Mucosa of rectum (tissue), 2 donors: Measurements from ENCODE around the gene DNAJC5G.
"Not testable (repeated sequence)": the region's sequence is repeated elsewhere in the genome, so short reads cannot be mapped to it uniquely, and the experiment has no call there.

Source experiments
- H3K27ac ChIP-seq, 2 donors: one replicate each; pipeline ENCODE4 v1.7.0; 2013; ENCODE audit warnings: inconsistent platforms in 2 of 2, low read depth in 2 of 2, low read length in 2 of 2
- H3K27me3 ChIP-seq, 2 donors: one replicate each; pipeline ENCODE4 v1.7.0; 2013; ENCODE audit warnings: low read length in 2 of 2; ENCODE audit not compliant: control insufficient read depth in 2 of 2, insufficient read depth in 2 of 2
- H3K36me3 ChIP-seq, 2 donors: one replicate each; pipeline ENCODE4 v1.7.0; 2013; ENCODE audit warnings: low read length in 2 of 2; ENCODE audit not compliant: control insufficient read depth in 2 of 2, insufficient read depth in 2 of 2
- H3K4me1 ChIP-seq, 2 donors: one replicate each; pipeline ENCODE4 v1.7.0; 2013; ENCODE audit warnings: low read length in 2 of 2, mild to moderate bottlenecking in 1 of 2; ENCODE audit not compliant: control insufficient read depth in 2 of 2, insufficient read depth in 2 of 2
- H3K4me3 ChIP-seq, 2 donors: one replicate each; pipeline ENCODE4 v1.7.0; 2013; ENCODE audit warnings: low read length in 2 of 2
- H3K9ac ChIP-seq, 2 donors: one replicate each; pipeline ENCODE4 v1.7.0; 2013; ENCODE audit warnings: low read length in 2 of 2, low read depth in 1 of 2, mild to moderate bottlenecking in 1 of 2
- H3K9me3 ChIP-seq, 2 donors: one replicate each; pipeline ENCODE4 v1.7.0; 2013; ENCODE audit warnings: low read length in 2 of 2; ENCODE audit not compliant: control insufficient read depth in 2 of 2
- donor health status: healthy.
- donor health status: Normal muscosa, but diverticular disease.

The DNAJC5G gene

GRCh38 chr2:27296481-27296880 is 21.2 kb downstream of the DNAJC5G start:
- Histone ChIP-seq H3K9ac (no peak overlapping the region), H3K9me3 (no peaks in the 10 kb centered on the region), H3K27me3 (peaks cover 0 to 6% of the 10 kb centered on the region in 2 donors), H3K36me3 (no peaks in the 10 kb centered on the region), H3K27ac (no peak overlapping the region), H3K4me3 (no peak overlapping the region), H3K4me1 (no peaks in the 10 kb centered on the region)

DNA sequence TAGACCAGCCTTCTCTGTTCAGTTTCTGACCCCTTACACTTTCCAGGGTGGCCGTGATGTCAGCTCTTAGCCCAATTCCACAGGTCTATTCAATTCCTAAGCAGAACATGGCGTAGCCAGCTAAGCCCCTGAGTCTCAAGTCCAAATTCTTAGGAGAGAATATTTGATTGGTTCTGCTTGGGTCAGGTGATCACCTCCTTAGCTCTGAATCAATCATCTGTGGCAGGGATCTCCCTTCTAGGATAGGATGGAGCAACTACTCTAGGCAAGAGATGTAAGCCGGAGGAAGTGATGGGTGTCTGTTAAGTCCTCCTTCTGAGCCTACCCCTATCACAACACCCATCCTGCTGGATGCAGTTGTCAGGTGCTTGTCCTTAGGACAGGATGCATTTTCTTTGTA is 22.0 kb downstream of the DNAJC5G start:
- no peak overlapping the region for H3K27ac ChIP-seq
- no peak overlapping the region for H3K9ac ChIP-seq
- H3K4me1 ChIP-seq: no peaks in the 10 kb centered on the region
- H3K4me3 ChIP-seq: no peak overlapping the region
- peaks cover 0 to 3% of the 10 kb centered on the region in 2 donors for H3K27me3 ChIP-seq
- no peaks in the 10 kb centered on the region for H3K36me3 ChIP-seq
- H3K9me3 ChIP-seq: no peaks in the 10 kb centered on the region

- no peaks in the 10 kb centered on the region for H3K27me3 ChIP-seq
- no peak overlapping the region for H3K9ac ChIP-seq
- H3K4me1 ChIP-seq: no peaks in the 10 kb centered on the region
- no peaks in the 10 kb centered on the region for H3K9me3 ChIP-seq
- H3K27ac ChIP-seq: no peak overlapping the region
- no peaks in the 10 kb centered on the region for H3K36me3 ChIP-seq
- H3K4me3 ChIP-seq: no peak overlapping the region
Measured at GRCh38 chr2:27298391-27299080, 23.3 kb downstream of the DNAJC5G start.

DNA sequence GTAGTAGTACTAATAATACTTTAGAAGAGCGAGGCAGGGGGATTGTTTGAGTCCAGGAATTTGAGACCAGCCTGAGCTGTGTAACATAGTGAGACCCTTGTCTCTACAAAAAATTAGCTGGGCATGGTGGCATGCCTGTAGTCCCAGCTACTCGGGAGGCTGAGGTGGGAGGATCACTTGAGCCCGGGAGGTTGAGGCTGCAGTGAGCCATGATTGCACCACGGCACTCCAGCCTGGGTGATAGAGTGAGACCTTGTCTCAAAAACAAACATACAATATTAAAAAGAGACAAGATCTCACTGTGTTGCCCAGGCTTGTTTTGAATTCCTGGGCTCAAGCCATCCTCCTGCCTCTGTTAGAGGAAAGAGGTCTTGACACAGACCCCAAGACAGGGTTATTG is 25.4 kb downstream of the DNAJC5G start:
- H3K27ac ChIP-seq, H3K4me3 ChIP-seq, H3K27me3 ChIP-seq: not testable (repeated sequence)

DNA sequence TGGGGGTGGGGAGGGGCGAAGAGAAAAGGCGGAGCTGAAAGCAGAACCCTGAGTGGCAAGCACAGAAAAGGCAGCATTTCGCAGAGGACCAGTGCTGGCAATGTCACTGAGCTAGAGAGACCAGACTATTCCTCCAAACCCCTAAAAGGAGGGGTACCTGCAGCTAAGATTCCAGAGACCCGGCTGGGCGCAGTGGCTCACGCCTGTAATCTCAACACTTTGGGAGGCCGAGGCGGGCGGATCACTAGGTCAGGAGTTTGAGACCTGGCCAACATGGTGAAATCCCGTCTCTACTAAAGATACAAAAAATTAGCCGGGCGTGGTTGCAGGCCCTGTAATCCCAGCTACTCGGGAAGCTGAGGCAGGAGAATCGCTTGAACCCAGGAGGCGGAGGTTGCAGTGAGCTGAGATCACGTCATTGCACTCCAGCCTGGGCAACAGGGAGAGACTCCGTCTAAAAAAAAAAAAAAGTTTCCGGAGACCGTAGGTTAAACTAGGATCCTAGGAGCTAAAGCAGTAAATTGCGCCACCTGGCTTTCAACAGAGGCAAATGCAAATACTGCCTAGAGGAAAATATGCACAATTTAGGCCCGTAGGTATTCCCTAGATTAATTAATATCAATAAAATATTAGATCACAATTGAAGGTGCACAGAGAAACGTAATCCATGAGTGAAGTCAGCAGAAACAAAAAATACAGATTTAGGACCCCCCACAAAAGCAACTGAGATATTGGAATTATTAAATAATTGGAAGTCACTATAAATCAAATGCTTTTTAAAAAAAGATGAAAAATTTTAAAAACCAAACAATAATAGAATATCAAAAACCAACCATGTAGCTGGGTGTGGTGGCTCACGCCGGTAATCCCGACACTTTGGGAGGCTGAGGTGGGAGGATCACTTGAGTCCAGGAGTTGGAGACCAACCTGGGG is 28.1 kb downstream of the DNAJC5G start:
- Histone ChIP-seq H3K9ac (peak overlapping the region in 1 of 2 donors; percentile 31), H3K4me1 (peaks cover 8 to 11% of the 10 kb centered on the region in 2 donors), H3K9me3 (no peaks in the 10 kb centered on the region), H3K27me3 (peaks cover 29 to 37% of the 10 kb centered on the region in 2 donors), H3K27ac (no peak overlapping the region), H3K4me3 (peak overlapping the region; percentile 53 to 65), H3K36me3 (no peaks in the 10 kb centered on the region)

More for the DNA sequence above, 25.4 kb downstream of the DNAJC5G start:
- H3K9me3 ChIP-seq, H3K36me3 ChIP-seq, H3K9ac ChIP-seq, H3K4me1 ChIP-seq: not testable (repeated sequence)

GRCh38 chr2:27304488-27305240 is 29.4 kb downstream of the DNAJC5G start:
- H3K27ac ChIP-seq: no peak overlapping the region

GRCh38 chr2:27305516-27305915 is 30.3 kb downstream of the DNAJC5G start:
- H3K27me3 ChIP-seq: peaks cover 32 to 43% of the 10 kb centered on the region in 2 donors
- H3K4me3 ChIP-seq: no peak overlapping the region
- H3K27ac ChIP-seq: no peak overlapping the region
- no peaks in the 10 kb centered on the region for H3K9me3 ChIP-seq
- peaks cover 0 to 4% of the 10 kb centered on the region in 2 donors for H3K36me3 ChIP-seq
- H3K9ac ChIP-seq: no peak overlapping the region
- H3K4me1 ChIP-seq: peaks cover 8 to 11% of the 10 kb centered on the region in 2 donors

More at GRCh38 chr2:27304488-27305240, 29.4 kb downstream of the DNAJC5G start:
- Histone ChIP-seq H3K27me3 (peaks cover 32 to 43% of the 10 kb centered on the region in 2 donors), H3K9ac (no peak overlapping the region), H3K9me3 (no peaks in the 10 kb centered on the region), H3K36me3 (peaks cover 0 to 2% of the 10 kb centered on the region in 2 donors), H3K4me1 (peaks cover 8 to 11% of the 10 kb centered on the region in 2 donors), H3K4me3 (no peak overlapping the region)

DNA sequence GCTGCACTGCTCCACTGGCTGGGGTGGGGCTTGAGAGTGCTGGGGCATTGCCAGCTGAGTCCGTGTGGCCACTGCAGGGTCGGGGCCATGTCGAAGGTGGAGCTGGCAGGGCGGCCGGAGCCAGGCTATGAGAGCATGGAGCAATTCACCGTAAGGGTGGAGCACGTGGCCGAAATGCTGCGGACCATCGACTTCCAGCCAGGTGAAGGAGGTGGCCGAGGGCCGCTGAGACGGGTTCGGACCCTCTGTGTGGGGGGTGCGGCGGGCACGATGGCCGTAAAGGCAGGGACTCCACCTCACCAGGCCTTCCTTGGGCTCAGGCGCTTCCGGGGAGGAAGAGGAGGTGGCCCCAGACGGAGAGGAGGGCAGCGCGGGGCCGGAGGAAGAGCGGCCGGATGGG is 30.9 kb downstream of the DNAJC5G start:
- peaks cover 0 to 4% of the 10 kb centered on the region in 2 donors for H3K36me3 ChIP-seq
- H3K27ac ChIP-seq: no peak overlapping the region
- no peak overlapping the region for H3K9ac ChIP-seq
- peaks cover 8 to 11% of the 10 kb centered on the region in 2 donors for H3K4me1 ChIP-seq
- H3K4me3 ChIP-seq: no peak overlapping the region
- no peaks in the 10 kb centered on the region for H3K9me3 ChIP-seq
- H3K27me3 ChIP-seq: peaks cover 32 to 43% of the 10 kb centered on the region in 2 donors

DNA sequence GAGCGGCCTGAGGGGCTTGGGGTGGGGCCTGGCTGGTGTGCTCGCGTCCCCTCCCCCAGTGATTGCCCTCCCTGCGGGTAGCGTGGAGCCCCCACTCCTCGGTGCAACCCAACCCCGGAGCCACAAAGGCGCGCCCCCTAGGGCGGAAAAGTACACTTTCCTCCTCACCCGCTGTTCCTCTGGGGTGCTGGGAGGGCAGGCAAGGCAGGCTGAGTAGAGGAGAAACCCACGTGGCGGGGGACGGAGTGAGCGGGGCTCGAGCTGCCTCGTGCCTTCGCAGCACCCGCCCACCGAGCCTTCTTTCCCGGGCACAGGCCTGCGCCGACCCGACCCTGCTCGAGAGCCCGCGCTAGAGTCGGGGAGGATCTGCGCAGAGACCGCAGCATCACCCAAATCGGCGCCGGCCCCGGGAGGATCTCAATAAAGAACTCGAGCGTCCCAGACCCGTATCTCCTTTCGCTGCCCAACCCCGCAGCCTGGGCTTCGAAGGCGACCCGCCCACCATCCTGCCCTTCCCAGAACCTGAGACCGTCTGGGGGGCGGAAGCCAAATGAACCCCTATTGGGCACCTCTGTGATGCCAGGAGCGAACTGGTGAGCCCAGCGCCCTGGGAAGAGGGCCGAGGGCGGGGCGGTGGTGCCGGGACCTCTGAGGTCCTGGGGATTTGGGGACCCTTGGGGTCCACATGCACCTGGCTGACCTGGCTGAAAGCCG is 31.5 kb downstream of the DNAJC5G start:
- Histone ChIP-seq H3K9me3 (no peaks in the 10 kb centered on the region), H3K36me3 (peaks cover 0 to 9% of the 10 kb centered on the region in 2 donors), H3K9ac (no peak overlapping the region), H3K4me3 (no peak overlapping the region), H3K4me1 (peaks cover 8 to 11% of the 10 kb centered on the region in 2 donors), H3K27me3 (peaks cover 32 to 43% of the 10 kb centered on the region in 2 donors), H3K27ac (no peak overlapping the region)
